H1 (cell line): Measurements from ENCODE around the gene TBX15. TPM values are rescaled to one million over a fixed set of nuclear protein-coding genes. Genes with fewer than 3 reads are reported as not detected.

Experiments
- CTCF ChIA-PET: fragments of 300-600 bp; sonication (Branson Sonifier 250); formaldehyde crosslinking; loops from one replicate; lab custom pipeline; 2021; ENCODE audit not compliant: partially characterized antibody; lab: Charles Lee
- POLR2A ChIA-PET: fragments of 300-600 bp; sonication (Branson Sonifier 250); formaldehyde crosslinking; loops from one replicate; lab custom pipeline; 2021; ENCODE audit warnings: inconsistent platforms; ENCODE audit not compliant: partially characterized antibody; lab: Charles Lee
- DNase-seq, 2 experiments: peaks; one replicate each; pipeline versions ENCODE4 v3.0.0 to v3.0.0-alpha.2; 2010 to 2022; ENCODE audit warnings: low spot score in 2 of 2, low read depth in 1 of 2, mixed read lengths in 1 of 2
- FAIRE-seq: peaks from 2 replicates; lab custom pipeline; 2011; peaks lifted over from hg19 to GRCh38; lab: Jason Lieb, UNC
- H2AFZ ChIP-seq: 2 replicates; pipeline ENCODE4 v1.8.1; 2012; ENCODE audit warnings: low read length, inconsistent platforms
- H2AK5ac ChIP-seq: 2 replicates; pipeline ENCODE4 v1.6.1; 2013; ENCODE audit warnings: low read depth, low read length
- H2BK120ac ChIP-seq: replicated peaks from 2 replicates; pipeline ENCODE3; 2013; ENCODE audit warnings: low read depth, low read length, inconsistent platforms
- H2BK12ac ChIP-seq: 2 replicates; pipeline ENCODE4 v1.6.1; 2013; ENCODE audit warnings: low read depth, low read length
- H2BK15ac ChIP-seq: 2 replicates; pipeline ENCODE4 v1.6.1; 2013; ENCODE audit warnings: low read length
- H2BK20ac ChIP-seq: 2 replicates; pipeline ENCODE4 v1.6.1; 2013; ENCODE audit warnings: low read length
- H2BK5ac ChIP-seq: 2 replicates; pipeline ENCODE4 v1.6.1; 2013; ENCODE audit warnings: low read depth, low read length
- H3K14ac ChIP-seq: 2 replicates; pipeline ENCODE4 v1.6.1; 2013; ENCODE audit warnings: inconsistent platforms; ENCODE audit not compliant: insufficient read length
- H3K18ac ChIP-seq: 2 replicates; pipeline ENCODE4 v1.6.1; 2013; ENCODE audit warnings: low read length; ENCODE audit errors: extremely low read depth
- H3K23ac ChIP-seq: 2 replicates; pipeline ENCODE4 v1.6.1; 2013; ENCODE audit warnings: inconsistent platforms; ENCODE audit not compliant: insufficient read length
- H3K23me2 ChIP-seq: 2 replicates; pipeline ENCODE4 v1.6.1; 2013; ENCODE audit warnings: low read depth, low read length
- H3K27ac ChIP-seq: 2 replicates; pipeline ENCODE4 v1.6.1; 2011; ENCODE audit warnings: low read depth, low read length, inconsistent platforms
- H3K27me3 ChIP-seq, 4 experiments: replicated peaks in 1 of 4; 1 replicate in 1 of 4; 2 replicates in 3 of 4; pipeline versions ENCODE4 v1.6.1 to v1.8.1; 2011 to 2013; ENCODE audit warnings: low read length in 3 of 4, mild to moderate bottlenecking in 3 of 4, inconsistent platforms in 2 of 4, mixed read lengths in 2 of 4, moderate library complexity in 1 of 4; ENCODE audit not compliant: control insufficient read depth in 3 of 4, insufficient read depth in 3 of 4; ENCODE audit errors: extremely low read depth in 1 of 4
- H3K36me3 ChIP-seq, 4 experiments: 2 replicates each; pipeline versions ENCODE4 v1.6.1 to v1.8.1; 2011 to 2013; ENCODE audit warnings: mild to moderate bottlenecking in 4 of 4, low read length in 3 of 4, moderate library complexity in 2 of 4, control low read depth in 1 of 4, inconsistent platforms in 1 of 4; ENCODE audit not compliant: insufficient read depth in 4 of 4, control insufficient read depth in 2 of 4
- H3K4ac ChIP-seq: replicated peaks from 2 replicates; pipeline ENCODE3; 2013; ENCODE audit warnings: low read length, low read depth, mixed read lengths, inconsistent platforms; ENCODE audit not compliant: insufficient read length
- H3K4me1 ChIP-seq, 4 experiments: replicated peaks in 1 of 4; 1 replicate in 1 of 4; 2 replicates in 3 of 4; pipeline versions ENCODE4 v1.6.1 to v1.8.1; 2011 to 2013; ENCODE audit warnings: low read length in 3 of 4, inconsistent platforms in 2 of 4, mixed read lengths in 1 of 4; ENCODE audit not compliant: insufficient read depth in 4 of 4, control insufficient read depth in 3 of 4
- H3K4me2 ChIP-seq, 2 experiments: 2 replicates each; pipeline versions ENCODE4 v1.6.1 to v1.8.1; 2011 to 2013; ENCODE audit warnings: low read depth in 2 of 2, low read length in 2 of 2, control low read depth in 1 of 2, inconsistent platforms in 1 of 2, mild to moderate bottlenecking in 1 of 2; ENCODE audit not compliant: insufficient read depth in 1 of 2
- H3K4me3 ChIP-seq, 4 experiments: fragments of 200-600, 300-600 bp in 1 of 4; sonication (generic), shearing (Covaris generic), sonication (Bioruptor Twin) in 1 of 4; 2 replicates each; pipeline versions ENCODE4 v1.5.1 to v1.8.1; 2011 to 2016; ENCODE audit warnings: low read length in 4 of 4, low read depth in 3 of 4, control low read depth in 2 of 4, inconsistent platforms in 2 of 4, mild to moderate bottlenecking in 2 of 4, mixed read lengths in 1 of 4, moderate library complexity in 1 of 4; ENCODE audit not compliant: insufficient read depth in 2 of 4; ENCODE audit errors: extremely low read depth in 1 of 4
- H3K56ac ChIP-seq: replicated peaks from 2 replicates; pipeline ENCODE3; 2013; ENCODE audit warnings: low read depth, mild to moderate bottlenecking, mixed read lengths, low read length, inconsistent platforms; ENCODE audit not compliant: insufficient read length
- H3K79me1 ChIP-seq: 2 replicates; pipeline ENCODE4 v1.6.1; 2013; ENCODE audit warnings: low read depth, low read length, control low read depth
- H3K79me2 ChIP-seq, 2 experiments: 2 replicates each; pipeline versions ENCODE4 v1.6.1 to v1.8.1; 2012 to 2013; ENCODE audit warnings: low read length in 2 of 2, mild to moderate bottlenecking in 2 of 2, inconsistent platforms in 1 of 2; ENCODE audit not compliant: insufficient read depth in 2 of 2, control insufficient read depth in 1 of 2
- H3K9ac ChIP-seq, 4 experiments: replicated peaks in 1 of 4; 1 replicate in 1 of 4; 2 replicates in 3 of 4; pipeline versions ENCODE4 v1.6.1 to v1.8.1; 2011 to 2013; ENCODE audit warnings: low read depth in 3 of 4, low read length in 3 of 4, control low read depth in 2 of 4, mild to moderate bottlenecking in 2 of 4, moderate library complexity in 2 of 4, inconsistent platforms in 1 of 4; ENCODE audit errors: extremely low read depth in 1 of 4
- H3K9me3 ChIP-seq, 2 experiments: 2 replicates each; pipeline versions ENCODE4 v1.6.1 to v1.8.1; 2012 to 2013; ENCODE audit warnings: mild to moderate bottlenecking in 2 of 2, moderate library complexity in 2 of 2, control low read depth in 1 of 2, inconsistent platforms in 1 of 2, low read depth in 1 of 2, low read length in 1 of 2, mixed read lengths in 1 of 2; ENCODE audit not compliant: insufficient read depth in 2 of 2
- H4K20me1 ChIP-seq, 2 experiments: replicated peaks in 1 of 2; 2 replicates each; pipeline versions ENCODE3 to v1.8.1; 2011 to 2013; ENCODE audit warnings: inconsistent platforms in 2 of 2, low read length in 2 of 2, mild to moderate bottlenecking in 1 of 2; ENCODE audit not compliant: insufficient read depth in 2 of 2, control insufficient read depth in 1 of 2
- H4K5ac ChIP-seq: 2 replicates; pipeline ENCODE4 v1.6.1; 2013; ENCODE audit warnings: low read length, low read depth, mixed read lengths, inconsistent platforms; ENCODE audit not compliant: insufficient read length
- H4K8ac ChIP-seq: 2 replicates; pipeline ENCODE4 v1.8.0; 2013; ENCODE audit warnings: mild to moderate bottlenecking, moderate library complexity, low read length, inconsistent platforms; ENCODE audit not compliant: insufficient read depth; ENCODE audit errors: extremely low read depth
- H4K91ac ChIP-seq: replicated peaks from 2 replicates; pipeline ENCODE3; 2013; ENCODE audit warnings: low read length, mixed read lengths, inconsistent platforms; ENCODE audit not compliant: insufficient read length
- ATF2 ChIP-seq: IDR thresholded peaks from 2 replicates; pipeline ENCODE4 v1.6.1; 2012; ENCODE audit warnings: low read length, inconsistent platforms
- HDAC2 ChIP-seq, 2 experiments: fragments of 300-600 bp in 1 of 2; sonication (generic) in 1 of 2; IDR thresholded peaks; 2 replicates each; pipeline ENCODE4 v1.6.1; 2011 to 2012; ENCODE audit warnings: low read depth in 2 of 2, low read length in 2 of 2, mild to moderate bottlenecking in 2 of 2, moderate library complexity in 2 of 2, borderline replicate concordance in 1 of 2, inconsistent platforms in 1 of 2
- PHF8 ChIP-seq: fragments of 200-600 bp; sonication (generic); conservative IDR thresholded peaks from 2 replicates; pipeline ENCODE4 v1.7.1; 2012; ENCODE audit warnings: low read depth, mild to moderate bottlenecking, inconsistent platforms, low read length, moderate library complexity
- RBBP5 ChIP-seq: IDR thresholded peaks from 2 replicates; pipeline ENCODE4 v1.7.1; 2012; ENCODE audit warnings: low read depth, mild to moderate bottlenecking, inconsistent platforms, low read length, moderate library complexity, borderline replicate concordance
- WGBS, 2 experiments: shearing (Covaris generic) in 1 of 2; methylation state at CpG; one replicate each; pipeline versions ENCODE4 v1.1.6 to v1.1.7; 2013 to 2015; ENCODE audit warnings: low lambda C conversion rate in 2 of 2, mixed read lengths in 2 of 2, inconsistent platforms in 1 of 2, low coverage in 1 of 2, missing lambda C conversion rate in 1 of 2; ENCODE audit not compliant: insufficient replicate concordance in 2 of 2, insufficient coverage in 1 of 2, insufficient read length in 1 of 2; ENCODE audit errors: extremely low coverage in 1 of 2, missing lambda C conversion rate in 1 of 2; 5-methylcytosine and 5-hydroxymethylcytosine counted together
- polyA plus RNA-seq, 7 experiments: library from polyadenylated mRNA; depleted of rRNA in 3 of 7; stranded (reverse) in 5 of 7; unstranded in 2 of 7; fragments of >200 nt in 5 of 7; fragments of 200-250 nt in 2 of 7; gene quantifications; 1 replicate in 5 of 7; 2 replicates in 1 of 7; 4 replicates in 1 of 7; pipeline versions ENCODE4 v1.2.1 to v1.2.3, GENCODE V29; 2011 to 2013; ENCODE audit warnings: missing spikeins in 2 of 7, mixed read lengths in 2 of 7
- total RNA-seq: library from RNA; stranded (reverse); fragmentation: NEBNext Ultra II Directional; extraction: Animal tissue kit (Norgen Biotek cat#: 25700); gene quantifications from 2 replicates; pipeline ENCODE4 v1.2.1, GENCODE V29; 2021

TBX15 gene
- total and polyA plus RNA-seq, 2 of the 8 experiments (the other 6 are each of a cell fraction or from before 2014, with no cell fraction given) = 0.14 to 0.24 TPM

- H3K27ac ChIP-seq = no peak overlapping the region
- CTCF ChIA-PET = interaction anchor here (0.7 kb wide), 1 partner anchor 681 kb away, joined by 3 read pairs; no protein-coding TSS in a partner anchor
- no peak overlapping the region for H2BK12ac ChIP-seq
- H3K23ac ChIP-seq = no peak overlapping the region
- 95% methylated on average over 6 of the region's 6 CpGs; no CpG with 5 or more reads in 1 of the 2 experiments for WGBS, 2 experiments
- no peak overlapping the region for H3K56ac ChIP-seq
- H2BK5ac ChIP-seq = no peak overlapping the region
- no peak overlapping the region for H2AFZ ChIP-seq
- TF ChIP-seq PHF8 = no peak
- no peak for TF ChIP-seq HDAC2 (IDR thresholded peaks at IDR 0.05; ENCODE audit: borderline replicate concordance in 1 of 2, low read depth in 2 of 2, low read length in 2 of 2)
- no peak for TF ChIP-seq ATF2
- no peak for TF ChIP-seq RBBP5
- DNase-seq = no peak
- H3K9me3 ChIP-seq = no peaks in the 10 kb centered on the region
- no peak overlapping the region for H3K9ac ChIP-seq
- H3K4me1 ChIP-seq = no peaks in the 10 kb centered on the region
- H3K4me2 ChIP-seq = no peak overlapping the region
- FAIRE-seq = no peak
- no peaks in the 10 kb centered on the region for H4K20me1 ChIP-seq
- no peak overlapping the region for H4K5ac ChIP-seq
- H3K36me3 ChIP-seq = no peaks in the 10 kb centered on the region
- no peak overlapping the region for H4K8ac ChIP-seq
- H3K79me2 ChIP-seq = no peaks in the 10 kb centered on the region
- no peak overlapping the region for H3K14ac ChIP-seq
- H2BK20ac ChIP-seq = no peak overlapping the region
- H3K23me2 ChIP-seq = no peaks in the 10 kb centered on the region
- no peaks in the 10 kb centered on the region for H3K79me1 ChIP-seq
- no peak overlapping the region for H3K18ac ChIP-seq
- no peak overlapping the region for H2AK5ac ChIP-seq
- H4K91ac ChIP-seq = no peak overlapping the region
- H3K4ac ChIP-seq = no peak overlapping the region
- no peaks in the 10 kb centered on the region for H3K27me3 ChIP-seq
- POLR2A ChIA-PET = no interaction called here
- H2BK15ac ChIP-seq = no peak overlapping the region
- H3K4me3 ChIP-seq = no peak overlapping the region
- no peak overlapping the region for H2BK120ac ChIP-seq
Measured at GRCh38 chr1:118866330-118866729, 121.8 kb downstream of the TBX15 start.
